Superior temporal gyrus (tissue), 1 donor: ENCODE results near the gene TBCD.

ENCODE experiments used
- DNase-seq: peaks from one replicate; pipeline ENCODE4 v3.0.0-alpha.2; 2016; ENCODE audit errors: extremely low spot score

TBCD gene

GRCh38 chr17:82907797-82908542 is 156.1 kb downstream of the TBCD start:
- DNase-seq = no peak

- no peak for DNase-seq
These were observed 156.8 kb downstream of the TBCD start for GRCh38 chr17:82908543-82909160.

- DNase-seq = no peak
These were observed 157.5 kb downstream of the TBCD start for GRCh38 chr17:82909322-82909904.

GRCh38 chr17:82910041-82910481 is 158.2 kb downstream of the TBCD start:
- DNase-seq = no peak

GRCh38 chr17:82910770-82911169 is 158.9 kb downstream of the TBCD start:
- DNase-seq = no peak

GRCh38 chr17:82911822-82912221 is 160.0 kb downstream of the TBCD start:
- no peak for DNase-seq

GRCh38 chr17:82912484-82913089 is 160.7 kb downstream of the TBCD start:
- no peak for DNase-seq

GRCh38 chr17:82913304-82914043 is 161.6 kb downstream of the TBCD start:
- no peak for DNase-seq

- DNase-seq = no peak
These were observed 162.5 kb downstream of the TBCD start for GRCh38 chr17:82914375-82914774.

GRCh38 chr17:82915010-82915756 is 163.3 kb downstream of the TBCD start:
- DNase-seq = no peak

- no peak for DNase-seq
These were observed 163.8 kb downstream of the TBCD start for GRCh38 chr17:82915757-82916027.

- no peak for DNase-seq
These were observed 166.0 kb downstream of the TBCD start for GRCh38 chr17:82917699-82918345.

GRCh38 chr17:82918508-82918907 is 166.6 kb downstream of the TBCD start:
- DNase-seq = no peak

- peak; percentile 23 for DNase-seq
These were observed 168.3 kb downstream of the TBCD start for GRCh38 chr17:82920150-82920549.

GRCh38 chr17:82920715-82921114 is 168.8 kb downstream of the TBCD start:
- DNase-seq = no peak

GRCh38 chr17:82921426-82921825 is 169.6 kb downstream of the TBCD start:
- DNase-seq = no peak

- DNase-seq = no peak
These were observed 170.8 kb downstream of the TBCD start for GRCh38 chr17:82922646-82923045.

- DNase-seq = no peak
These were observed 171.7 kb downstream of the TBCD start for GRCh38 chr17:82923366-82924113.

GRCh38 chr17:82924214-82924613 is 172.3 kb downstream of the TBCD start:
- no peak for DNase-seq

- no peak for DNase-seq
These were observed 172.9 kb downstream of the TBCD start for GRCh38 chr17:82924812-82925211.
